A549 (cell line): Measurements from ENCODE around the gene CERS6. TPM values are rescaled to one million over a fixed set of nuclear protein-coding genes. Genes with fewer than 3 reads are reported as not detected.
A peak's percentile ranks its signal among the peaks of the same experiment; 100 is the strongest.

Experiments used
- ATAC-seq, 2 experiments: fragments of 200-7000 bp in 1 of 2; fragments of >200 bp in 1 of 2; cut with Nextera tagmentation in 1 of 2; cut with Tn5 transposase in 1 of 2; 3 replicates each; pipeline versions ENCODE4 v1.8.0 to v1.9.1; 2018 to 2020; ENCODE audit warnings: mild to moderate bottlenecking in 1 of 2, moderate library complexity in 1 of 2
- CTCF ChIA-PET: fragments of 300-600 bp; sonication (Branson Sonifier 250); formaldehyde crosslinking; extraction: SDS; loops from one replicate; lab custom pipeline; 2021; ENCODE audit warnings: antibody characterized with exemption, inconsistent platforms; lab: Yijun Ruan, JAX
- POLR2A ChIA-PET: fragments of 350-600 bp; formaldehyde crosslinking; extraction: SDS; loops from one replicate; lab custom pipeline; 2021; ENCODE audit warnings: antibody characterized with exemption, inconsistent platforms; lab: Yijun Ruan, JAX
- DNase-seq, 2 experiments: peaks; one replicate each; pipeline versions ENCODE4 v3.0.0 to v3.0.0-alpha.2; 2011 to 2016; ENCODE audit warnings: low read depth in 1 of 2, low spot score in 1 of 2
- FAIRE-seq: peaks from 2 replicates; lab custom pipeline; 2011; peaks lifted over from hg19 to GRCh38; lab: Jason Lieb, UNC
- H3K27ac ChIP-seq, 2 experiments: fragments of >200 bp; sonication (Bioruptor Twin); formaldehyde crosslinking; 3 replicates each; pipeline ENCODE4 v1.5.1; 2016 to 2017
- H3K4me1 ChIP-seq: fragments of >200 bp; sonication (Bioruptor Twin); formaldehyde crosslinking; 3 replicates; pipeline ENCODE4 v1.6.1; 2016
- H3K4me2 ChIP-seq: fragments of >200 bp; sonication (Bioruptor Twin); formaldehyde crosslinking; 3 replicates; pipeline ENCODE4 v1.6.1; 2016
- H3K4me3 ChIP-seq: fragments of >200 bp; sonication (Bioruptor Twin); formaldehyde crosslinking; 3 replicates; pipeline ENCODE4 v1.5.1; 2016
- H3K9me3 ChIP-seq: fragments of >200 bp; sonication (Bioruptor Twin); formaldehyde crosslinking; 3 replicates; pipeline ENCODE4 v1.6.1; 2016
- CBX2 ChIP-seq: fragments of 200-600 bp; sonication (generic); IDR thresholded peaks from 2 replicates; pipeline ENCODE4 v1.6.1; 2016; ENCODE audit warnings: low read depth, mild to moderate bottlenecking, borderline replicate concordance
- CBX8 ChIP-seq: fragments of 200-600 bp; sonication (generic); IDR thresholded peaks from 2 replicates; pipeline ENCODE4 v1.6.1; 2016
- CEBPB ChIP-seq, 2 experiments: fragments of >200 bp in 1 of 2; sonication (Bioruptor Twin) in 1 of 2; formaldehyde crosslinking in 1 of 2; IDR thresholded peaks; 2 replicates each; pipeline ENCODE4 v1.6.1; 2012 to 2016
- EHF ChIP-seq: fragments of 250-450 bp; sonication (Bioruptor Pico); IDR thresholded peaks from 2 replicates; pipeline ENCODE4 v1.5.0; 2020; ENCODE audit warnings: mild to moderate bottlenecking
- EHMT2 ChIP-seq: fragments of 200-600 bp; sonication (generic); IDR thresholded peaks from 2 replicates; pipeline ENCODE4 v1.6.1; 2016; ENCODE audit warnings: antibody characterized with exemption, low read depth, mild to moderate bottlenecking, moderate library complexity
- EP300 ChIP-seq, 2 experiments: fragments of >200 bp; sonication (Bioruptor Twin); formaldehyde crosslinking; IDR thresholded peaks; 2 replicates in 1 of 2; 3 replicates in 1 of 2; pipeline ENCODE4 v1.6.1; 2016 to 2017
- ESRRA ChIP-seq: fragments of 150-350 bp; IDR thresholded peaks from 2 replicates; pipeline ENCODE4 v1.6.1; 2014; ENCODE audit warnings: mild to moderate bottlenecking, low read length, borderline replicate concordance
- FOSL2 ChIP-seq, 2 experiments: fragments of 450-650 bp in 1 of 2; fragments of >200 bp in 1 of 2; sonication (Bioruptor Twin) in 1 of 2; formaldehyde crosslinking; IDR thresholded peaks; 2 replicates each; pipeline versions ENCODE4 v1.5.0 to v1.6.1; 2016 to 2020; ENCODE audit warnings: mild to moderate bottlenecking in 1 of 2, moderate library complexity in 1 of 2
- HDAC2 ChIP-seq: fragments of 200-600 bp; sonication (generic); IDR thresholded peaks from 2 replicates; pipeline ENCODE4 v1.6.1; 2016
- HEYL ChIP-seq: fragments of 250-450 bp; sonication (Bioruptor Pico); IDR thresholded peaks from 2 replicates; pipeline ENCODE4 v1.8.0; 2021; ENCODE audit warnings: mild to moderate bottlenecking, moderate library complexity
- HOXA7 ChIP-seq: fragments of 250-450 bp; sonication (Bioruptor Pico); IDR thresholded peaks from 2 replicates; pipeline ENCODE4 v1.5.0; 2020; ENCODE audit warnings: mild to moderate bottlenecking, moderate library complexity
- HOXB13 ChIP-seq: fragments of 250-450 bp; sonication (Bioruptor Pico); IDR thresholded peaks from 2 replicates; pipeline ENCODE4 v1.5.0; 2020; ENCODE audit warnings: low read depth, mild to moderate bottlenecking, moderate library complexity
- JUN ChIP-seq, 2 experiments: fragments of >200 bp; sonication (Bioruptor Twin); formaldehyde crosslinking; IDR thresholded peaks; 2 replicates in 1 of 2; 3 replicates in 1 of 2; pipeline ENCODE4 v1.6.1; 2016 to 2017
- JUNB ChIP-seq: fragments of >200 bp; sonication (Bioruptor Twin); formaldehyde crosslinking; IDR thresholded peaks from 2 replicates; pipeline ENCODE4 v1.6.1; 2016
- KDM1A ChIP-seq: fragments of 200-600 bp; sonication (generic); IDR thresholded peaks from 2 replicates; pipeline ENCODE4 v1.6.1; 2016; ENCODE audit warnings: low read depth, mild to moderate bottlenecking
- KDM5A ChIP-seq: fragments of 200-600 bp; sonication (generic); IDR thresholded peaks from 2 replicates; pipeline ENCODE4 v1.6.1; 2016; ENCODE audit warnings: antibody characterized with exemption, mild to moderate bottlenecking
- MAZ ChIP-seq: fragments of 150-350 bp; IDR thresholded peaks from 2 replicates; pipeline ENCODE4 v1.6.1; 2014; ENCODE audit warnings: antibody characterized with exemption, low read depth, low read length, borderline replicate concordance
- NPAS2 ChIP-seq: fragments of 250-450 bp; sonication (Bioruptor Pico); IDR thresholded peaks from 2 replicates; pipeline ENCODE4 v1.8.0; 2022; ENCODE audit warnings: mild to moderate bottlenecking, moderate library complexity, borderline replicate concordance
- NR3C1 ChIP-seq: fragments of >200 bp; sonication (Bioruptor Twin); formaldehyde crosslinking; IDR thresholded peaks from 3 replicates; pipeline ENCODE4 v1.6.1; 2017
- PHF8 ChIP-seq: fragments of 200-600 bp; sonication (generic); IDR thresholded peaks from 2 replicates; pipeline ENCODE4 v1.6.1; 2016; ENCODE audit warnings: low read depth, mild to moderate bottlenecking, antibody characterized with exemption, moderate library complexity, borderline replicate concordance
- POLR2A ChIP-seq: IDR thresholded peaks from 2 replicates; pipeline ENCODE4 v1.6.1; 2012; ENCODE audit warnings: mild to moderate bottlenecking, low read length
- POLR2AphosphoS2 ChIP-seq: conservative IDR thresholded peaks from 2 replicates; pipeline ENCODE4 v1.6.1; 2012; ENCODE audit warnings: low read length, improper control_type of control experiment, inconsistent platforms
- RCOR1 ChIP-seq: fragments of 150-350 bp; IDR thresholded peaks from 2 replicates; pipeline ENCODE4 v1.6.1; 2014; ENCODE audit warnings: antibody characterized with exemption, low read length, low read depth
- RFX5 ChIP-seq: fragments of 450-650 bp; IDR thresholded peaks from 2 replicates; pipeline ENCODE4 v1.7.1; 2014; ENCODE audit warnings: antibody characterized with exemption, mild to moderate bottlenecking, moderate library complexity
- TFCP2L1 ChIP-seq: fragments of 250-450 bp; sonication (Bioruptor Pico); IDR thresholded peaks from 2 replicates; pipeline ENCODE4 v1.5.0; 2021; ENCODE audit warnings: mild to moderate bottlenecking
- TP53 ChIP-seq: fragments of 250-450 bp; sonication (Bioruptor Pico); IDR thresholded peaks from 2 replicates; pipeline ENCODE4 v1.5.0; 2021; ENCODE audit warnings: mild to moderate bottlenecking, moderate library complexity
- ZC3H11A ChIP-seq: fragments of 450-650 bp; IDR thresholded peaks from 2 replicates; pipeline ENCODE4 v1.6.1; 2014; ENCODE audit warnings: antibody characterized with exemption, mild to moderate bottlenecking
- WGBS: methylation state at CpG from one replicate; pipeline ENCODE4 v1.1.6; 2017; ENCODE audit errors: missing lambda C conversion rate; 5-methylcytosine and 5-hydroxymethylcytosine counted together
- polyA plus RNA-seq, 4 experiments: library from polyadenylated mRNA; depleted of rRNA in 3 of 4; stranded (reverse); fragments of >200 nt; fragmentation: RNase III in 1 of 4; extraction: RNeasy Plus Mini Kit Qiagen cat#74134 plus additional on column Dnase treatment in 1 of 4; gene quantifications; 2 replicates in 3 of 4; 3 replicates in 1 of 4; pipeline ENCODE4 v1.2.3, GENCODE V29; 2011 to 2017
- TF ChIP-seq, protein P1 (sequence below): fragments of 150-350 bp; IDR thresholded peaks from 2 replicates; pipeline ENCODE4 v1.6.1; 2014; ENCODE audit warnings: low read depth, mild to moderate bottlenecking, low read length
- TF ChIP-seq, protein P2 (sequence below): IDR thresholded peaks from 2 replicates; pipeline ENCODE4 v1.6.1; 2012; ENCODE audit warnings: low read depth, borderline replicate concordance
- TF ChIP-seq, protein P3 (sequence below): fragments of 200-600 bp; sonication (generic); IDR thresholded peaks from 2 replicates; pipeline ENCODE4 v1.6.1; 2016; ENCODE audit warnings: antibody characterized with exemption, mild to moderate bottlenecking, moderate library complexity
- TF ChIP-seq, protein P4 (sequence below): IDR thresholded peaks from 2 replicates; pipeline ENCODE4 v1.6.1; 2012
- TF ChIP-seq, protein P5 (sequence below): fragments of >200 bp; sonication (Bioruptor Twin); formaldehyde crosslinking; IDR thresholded peaks from 3 replicates; pipeline ENCODE4 v1.5.1; 2016
- TF ChIP-seq, protein P6 (sequence below): fragments of 250-450 bp; sonication (Bioruptor Pico); IDR thresholded peaks from 2 replicates; pipeline ENCODE4 v1.5.0; 2021; ENCODE audit warnings: mild to moderate bottlenecking, moderate library complexity, borderline replicate concordance

Gene CERS6
- polyA plus RNA-seq, 2 of the 4 experiments (the other 2 are of a cell fraction): 12.0 to 16.9 TPM

DNA sequence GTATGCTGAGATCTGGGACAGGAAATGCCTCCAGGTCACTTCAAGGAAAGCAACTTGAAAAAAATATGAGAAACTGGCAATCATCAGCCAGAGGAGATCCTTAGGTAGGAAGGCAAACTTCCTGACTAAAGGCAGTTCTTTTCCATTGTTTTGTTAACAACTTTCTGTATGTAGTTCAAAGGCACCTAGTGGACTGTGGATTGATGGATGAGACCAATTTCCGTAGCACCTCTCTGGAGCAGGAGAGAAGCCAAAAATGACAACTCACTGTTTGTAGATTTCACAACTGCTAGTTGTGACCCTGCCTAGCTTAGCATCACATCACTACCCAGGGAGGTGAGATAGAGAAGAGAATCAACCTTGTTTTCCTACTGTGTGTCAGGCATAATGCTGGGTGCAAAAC, 324.6 kb downstream of the CERS6 start:
- FAIRE-seq (no peak), DNase-seq (peak; percentile 6 to 79), ATAC-seq (peak; percentile 72 to 90)
- Histone ChIP-seq H3K9me3 (no peaks in the 10 kb centered on the region), H3K4me1 (peaks cover 30% of the 10 kb centered on the region), H3K27ac (peak overlapping the region; percentile 74 to 76; a peak in 5 of 6 replicates), H3K4me3 (no peak overlapping the region), H3K4me2 (peak overlapping the region; percentile 63)
- 6% methylated on average over 1 of the region's 1 CpG for WGBS
- ChIA-PET CTCF (interaction anchor here (0.6 to 1.1 kb wide), 2 partner anchors 29 to 37 kb away, joined by 3 to 6 read pairs; no protein-coding TSS in a partner anchor), POLR2A (no interaction called here)
- TF ChIP-seq HDAC2 (no peak), KDM1A (no peak), PHF8 (no peak), CBX2 (no peak), NR3C1 (no peak), RCOR1 (no peak), JUNB (no peak), HEYL (CRISPR knock-in tag) (no peak), KDM5A (no peak), NPAS2 (CRISPR knock-in tag) (no peak), RFX5 (no peak), CBX8 (no peak), JUN (IDR thresholded peaks at IDR 0.05) (peak; percentile 23 to 64; a peak in 3 of 5 replicates), TP53 (CRISPR knock-in tag) (no peak), POLR2AphosphoS2 (no peak), HOXB13 (no peak), MAZ (no peak), TFCP2L1 (CRISPR knock-in tag) (no peak), HOXA7 (CRISPR knock-in tag) (no peak), EP300 (IDR thresholded peaks at IDR 0.05) (peak in 1 of 2 experiments; percentile 22; a peak in 2 of 5 replicates), ESRRA (no peak), EHMT2 (no peak), POLR2A (no peak), ZC3H11A (no peak), EHF (CRISPR knock-in tag) (no peak), FOSL2 (IDR thresholded peaks at IDR 0.05) (no peak), FOSL2 (CRISPR knock-in tag; IDR thresholded peaks at IDR 0.05) (0 out of 2 replicates have a peak, but pooled peaks have one; percentile 21), CEBPB (IDR thresholded peaks at IDR 0.05) (peak; percentile 52 to 67)
- TF ChIP-seq, protein P1, sequence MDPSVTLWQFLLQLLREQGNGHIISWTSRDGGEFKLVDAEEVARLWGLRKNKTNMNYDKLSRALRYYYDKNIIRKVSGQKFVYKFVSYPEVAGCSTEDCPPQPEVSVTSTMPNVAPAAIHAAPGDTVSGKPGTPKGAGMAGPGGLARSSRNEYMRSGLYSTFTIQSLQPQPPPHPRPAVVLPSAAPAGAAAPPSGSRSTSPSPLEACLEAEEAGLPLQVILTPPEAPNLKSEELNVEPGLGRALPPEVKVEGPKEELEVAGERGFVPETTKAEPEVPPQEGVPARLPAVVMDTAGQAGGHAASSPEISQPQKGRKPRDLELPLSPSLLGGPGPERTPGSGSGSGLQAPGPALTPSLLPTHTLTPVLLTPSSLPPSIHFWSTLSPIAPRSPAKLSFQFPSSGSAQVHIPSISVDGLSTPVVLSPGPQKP: no peak
- TF ChIP-seq, protein P2, sequence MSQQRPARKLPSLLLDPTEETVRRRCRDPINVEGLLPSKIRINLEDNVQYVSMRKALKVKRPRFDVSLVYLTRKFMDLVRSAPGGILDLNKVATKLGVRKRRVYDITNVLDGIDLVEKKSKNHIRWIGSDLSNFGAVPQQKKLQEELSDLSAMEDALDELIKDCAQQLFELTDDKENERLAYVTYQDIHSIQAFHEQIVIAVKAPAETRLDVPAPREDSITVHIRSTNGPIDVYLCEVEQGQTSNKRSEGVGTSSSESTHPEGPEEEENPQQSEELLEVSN: no peak
- TF ChIP-seq, protein P3, sequence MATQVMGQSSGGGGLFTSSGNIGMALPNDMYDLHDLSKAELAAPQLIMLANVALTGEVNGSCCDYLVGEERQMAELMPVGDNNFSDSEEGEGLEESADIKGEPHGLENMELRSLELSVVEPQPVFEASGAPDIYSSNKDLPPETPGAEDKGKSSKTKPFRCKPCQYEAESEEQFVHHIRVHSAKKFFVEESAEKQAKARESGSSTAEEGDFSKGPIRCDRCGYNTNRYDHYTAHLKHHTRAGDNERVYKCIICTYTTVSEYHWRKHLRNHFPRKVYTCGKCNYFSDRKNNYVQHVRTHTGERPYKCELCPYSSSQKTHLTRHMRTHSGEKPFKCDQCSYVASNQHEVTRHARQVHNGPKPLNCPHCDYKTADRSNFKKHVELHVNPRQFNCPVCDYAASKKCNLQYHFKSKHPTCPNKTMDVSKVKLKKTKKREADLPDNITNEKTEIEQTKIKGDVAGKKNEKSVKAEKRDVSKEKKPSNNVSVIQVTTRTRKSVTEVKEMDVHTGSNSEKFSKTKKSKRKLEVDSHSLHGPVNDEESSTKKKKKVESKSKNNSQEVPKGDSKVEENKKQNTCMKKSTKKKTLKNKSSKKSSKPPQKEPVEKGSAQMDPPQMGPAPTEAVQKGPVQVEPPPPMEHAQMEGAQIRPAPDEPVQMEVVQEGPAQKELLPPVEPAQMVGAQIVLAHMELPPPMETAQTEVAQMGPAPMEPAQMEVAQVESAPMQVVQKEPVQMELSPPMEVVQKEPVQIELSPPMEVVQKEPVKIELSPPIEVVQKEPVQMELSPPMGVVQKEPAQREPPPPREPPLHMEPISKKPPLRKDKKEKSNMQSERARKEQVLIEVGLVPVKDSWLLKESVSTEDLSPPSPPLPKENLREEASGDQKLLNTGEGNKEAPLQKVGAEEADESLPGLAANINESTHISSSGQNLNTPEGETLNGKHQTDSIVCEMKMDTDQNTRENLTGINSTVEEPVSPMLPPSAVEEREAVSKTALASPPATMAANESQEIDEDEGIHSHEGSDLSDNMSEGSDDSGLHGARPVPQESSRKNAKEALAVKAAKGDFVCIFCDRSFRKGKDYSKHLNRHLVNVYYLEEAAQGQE: no peak
- TF ChIP-seq, protein P4, sequence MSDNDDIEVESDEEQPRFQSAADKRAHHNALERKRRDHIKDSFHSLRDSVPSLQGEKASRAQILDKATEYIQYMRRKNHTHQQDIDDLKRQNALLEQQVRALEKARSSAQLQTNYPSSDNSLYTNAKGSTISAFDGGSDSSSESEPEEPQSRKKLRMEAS: no peak
- TF ChIP-seq, protein P5, sequence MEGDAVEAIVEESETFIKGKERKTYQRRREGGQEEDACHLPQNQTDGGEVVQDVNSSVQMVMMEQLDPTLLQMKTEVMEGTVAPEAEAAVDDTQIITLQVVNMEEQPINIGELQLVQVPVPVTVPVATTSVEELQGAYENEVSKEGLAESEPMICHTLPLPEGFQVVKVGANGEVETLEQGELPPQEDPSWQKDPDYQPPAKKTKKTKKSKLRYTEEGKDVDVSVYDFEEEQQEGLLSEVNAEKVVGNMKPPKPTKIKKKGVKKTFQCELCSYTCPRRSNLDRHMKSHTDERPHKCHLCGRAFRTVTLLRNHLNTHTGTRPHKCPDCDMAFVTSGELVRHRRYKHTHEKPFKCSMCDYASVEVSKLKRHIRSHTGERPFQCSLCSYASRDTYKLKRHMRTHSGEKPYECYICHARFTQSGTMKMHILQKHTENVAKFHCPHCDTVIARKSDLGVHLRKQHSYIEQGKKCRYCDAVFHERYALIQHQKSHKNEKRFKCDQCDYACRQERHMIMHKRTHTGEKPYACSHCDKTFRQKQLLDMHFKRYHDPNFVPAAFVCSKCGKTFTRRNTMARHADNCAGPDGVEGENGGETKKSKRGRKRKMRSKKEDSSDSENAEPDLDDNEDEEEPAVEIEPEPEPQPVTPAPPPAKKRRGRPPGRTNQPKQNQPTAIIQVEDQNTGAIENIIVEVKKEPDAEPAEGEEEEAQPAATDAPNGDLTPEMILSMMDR: no peak
- TF ChIP-seq, protein P6, sequence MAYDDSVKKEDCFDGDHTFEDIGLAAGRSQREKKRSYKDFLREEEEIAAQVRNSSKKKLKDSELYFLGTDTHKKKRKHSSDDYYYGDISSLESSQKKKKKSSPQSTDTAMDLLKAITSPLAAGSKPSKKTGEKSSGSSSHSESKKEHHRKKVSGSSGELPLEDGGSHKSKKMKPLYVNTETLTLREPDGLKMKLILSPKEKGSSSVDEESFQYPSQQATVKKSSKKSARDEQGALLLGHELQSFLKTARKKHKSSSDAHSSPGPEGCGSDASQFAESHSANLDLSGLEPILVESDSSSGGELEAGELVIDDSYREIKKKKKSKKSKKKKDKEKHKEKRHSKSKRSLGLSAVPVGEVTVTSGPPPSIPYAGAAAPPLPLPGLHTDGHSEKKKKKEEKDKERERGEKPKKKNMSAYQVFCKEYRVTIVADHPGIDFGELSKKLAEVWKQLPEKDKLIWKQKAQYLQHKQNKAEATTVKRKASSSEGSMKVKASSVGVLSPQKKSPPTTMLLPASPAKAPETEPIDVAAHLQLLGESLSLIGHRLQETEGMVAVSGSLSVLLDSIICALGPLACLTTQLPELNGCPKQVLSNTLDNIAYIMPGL (CRISPR knock-in tag): no peak
